K562 (cell line): ENCODE measurements around the gene ZSWIM6. TPM values are rescaled to one million over a fixed set of nuclear protein-coding genes. Genes with fewer than 3 reads are reported as not detected.

ENCODE experiments used
- ATAC-seq: fragments of 200-7000 bp; cut with Tn5 transposase; 3 replicates; pipeline ENCODE4 v1.9.1; 2020; ENCODE audit warnings: moderate library complexity
- BruUV-seq: library from RNA; stranded (reverse); fragments of 400-500 nt; replicated peaks from 2 replicates; lab custom pipeline; 2021; lab: Mats Ljungman, UMichigan
- CTCF ChIA-PET: fragments of 300-600 bp; formaldehyde crosslinking; extraction: SDS; loops from one replicate; lab custom pipeline; 2021; ENCODE audit warnings: low intra/inter-chr PET ratio; lab: Yijun Ruan, JAX
- POLR2A ChIA-PET: fragments of 300-600, 350-650 bp; sonication (Branson Sonifier 250); formaldehyde crosslinking; extraction: SDS; loops from one replicate; lab custom pipeline; 2021; ENCODE audit warnings: antibody characterized with exemption, inconsistent platforms; lab: Yijun Ruan, JAX
- DNase-seq, 4 experiments: peaks; one replicate each; pipeline versions ENCODE4 v3.0.0 to v3.0.0-alpha.2; 2011 to 2018; ENCODE audit warnings: low spot score in 3 of 4, mixed read lengths in 3 of 4; ENCODE audit errors: extremely low read depth in 1 of 4
- FAIRE-seq: peaks from 2 replicates; lab custom pipeline; 2011; peaks lifted over from hg19 to GRCh38; lab: Jason Lieb, UNC
- H2AFZ ChIP-seq: 2 replicates; pipeline ENCODE4 v1.6.0; 2011; ENCODE audit warnings: low read depth, low read length, control low read depth, inconsistent platforms
- H3K27ac ChIP-seq: fragments of 200-600 bp; 3 replicates; pipeline ENCODE4 v1.8.0; 2011; ENCODE audit warnings: low read depth, mild to moderate bottlenecking, control low read depth, inconsistent platforms, low read length, moderate library complexity, mixed read lengths; ENCODE audit errors: extremely low read depth
- H3K27me3 ChIP-seq, 2 experiments: fragments of 300-600 bp in 1 of 2; 2 replicates in 1 of 2; 3 replicates in 1 of 2; pipeline versions ENCODE4 v1.6.0 to v1.8.0; 2011; ENCODE audit warnings: inconsistent platforms in 2 of 2, low read length in 2 of 2, mild to moderate bottlenecking in 1 of 2, mixed read lengths in 1 of 2, moderate library complexity in 1 of 2; ENCODE audit not compliant: control insufficient read depth in 2 of 2, insufficient read depth in 2 of 2
- H3K36me3 ChIP-seq: fragments of 300-600 bp; 3 replicates; pipeline ENCODE4 v1.8.0; 2011; ENCODE audit warnings: mild to moderate bottlenecking, low read length, inconsistent platforms; ENCODE audit not compliant: control insufficient read depth, insufficient read depth
- H3K4me1 ChIP-seq, 2 experiments: fragments of 200-600 bp in 1 of 2; replicated peaks in 1 of 2; 2 replicates in 1 of 2; 3 replicates in 1 of 2; pipeline versions ENCODE4 v1.5.1 to v1.8.0; 2011; ENCODE audit warnings: inconsistent platforms in 2 of 2, low read length in 2 of 2, mild to moderate bottlenecking in 1 of 2, mixed read lengths in 1 of 2, moderate library complexity in 1 of 2; ENCODE audit not compliant: control insufficient read depth in 2 of 2, insufficient read depth in 2 of 2
- H3K4me2 ChIP-seq: 2 replicates; pipeline ENCODE4 v1.6.1; 2011; ENCODE audit warnings: low read length, control low read depth, inconsistent platforms, mixed read lengths; ENCODE audit not compliant: insufficient read depth
- H3K4me3 ChIP-seq: fragments of 200-600 bp; sonication (generic), shearing (Covaris generic); 2 replicates; pipeline ENCODE4 v1.5.1; 2016; ENCODE audit warnings: control low read depth, inconsistent platforms
- H3K79me2 ChIP-seq: fragments of 200-600 bp; 3 replicates; pipeline ENCODE4 v1.8.0; 2011; ENCODE audit warnings: low read length, inconsistent platforms; ENCODE audit not compliant: control insufficient read depth, insufficient read depth
- H3K9ac ChIP-seq, 2 experiments: 2 replicates each; pipeline versions ENCODE4 v1.6.0 to v1.6.1; 2011; ENCODE audit warnings: low read depth in 2 of 2, low read length in 2 of 2, control low read depth in 1 of 2, inconsistent platforms in 1 of 2, mild to moderate bottlenecking in 1 of 2, mixed read lengths in 1 of 2; ENCODE audit not compliant: insufficient read depth in 1 of 2
- H3K9me1 ChIP-seq: one replicate; pipeline ENCODE4 v1.6.0; 2011; ENCODE audit warnings: inconsistent platforms, mild to moderate bottlenecking, low read length, moderate library complexity; ENCODE audit not compliant: control insufficient read depth, insufficient read depth
- H3K9me3 ChIP-seq: replicated peaks from 2 replicates; pipeline ENCODE4 v1.5.1; 2011; ENCODE audit warnings: low read depth, low read length, inconsistent platforms; ENCODE audit not compliant: control insufficient read depth, insufficient read depth
- H4K20me1 ChIP-seq: replicated peaks from 2 replicates; pipeline ENCODE4 v1.6.1; 2011; ENCODE audit warnings: low read length, inconsistent platforms, mixed read lengths; ENCODE audit not compliant: control insufficient read depth, insufficient read depth
- ARNT ChIP-seq, 2 experiments: fragments of 450-650 bp; IDR thresholded peaks; 2 replicates each; pipeline ENCODE4 v1.6.1; 2016; ENCODE audit warnings: mild to moderate bottlenecking in 1 of 2
- ATF1 ChIP-seq, 2 experiments: fragments of 450-650 bp in 1 of 2; IDR thresholded peaks; 2 replicates each; pipeline ENCODE4 v1.6.1; 2016; ENCODE audit warnings: missing compliant biosample characterization in 1 of 2, missing genetic modification characterization in 1 of 2
- BDP1 ChIP-seq: IDR thresholded peaks from 3 replicates; pipeline ENCODE4 v1.6.1; 2011; ENCODE audit not compliant: insufficient read length, insufficient read depth
- BRF1 ChIP-seq: IDR thresholded peaks from 3 replicates; pipeline ENCODE4 v1.6.1; 2011; ENCODE audit warnings: borderline replicate concordance, mild to moderate bottlenecking; ENCODE audit not compliant: insufficient read length; ENCODE audit errors: extremely low read depth
- ELK3 ChIP-seq: fragments of 450-650 bp; formaldehyde crosslinking; IDR thresholded peaks from 2 replicates; pipeline ENCODE4 v1.4.0; 2020; ENCODE audit warnings: mild to moderate bottlenecking
- MCM3 ChIP-seq: fragments of 450-650 bp; IDR thresholded peaks from 2 replicates; pipeline ENCODE4 v1.6.1; 2016
- MEF2D ChIP-seq: conservative IDR thresholded peaks from 2 replicates; pipeline ENCODE4 v1.6.1; 2016; ENCODE audit warnings: low read depth, missing genetic modification characterization, missing compliant biosample characterization
- PHF20 ChIP-seq: fragments of 450-650 bp; IDR thresholded peaks from 2 replicates; pipeline ENCODE4 v1.6.1; 2018; ENCODE audit not compliant: partially characterized antibody
- RBM34 ChIP-seq: fragments of 200-400 bp; formaldehyde crosslinking; IDR thresholded peaks from 2 replicates; pipeline ENCODE4 v1.6.1; 2018; ENCODE audit warnings: low read length, borderline replicate concordance; ENCODE audit not compliant: insufficient read depth
- SIRT6 ChIP-seq: IDR thresholded peaks from one replicate; pipeline ENCODE4 v1.6.1; 2012; ENCODE audit warnings: low read depth, mild to moderate bottlenecking, control low read depth, inconsistent platforms, low read length, moderate library complexity
- STAG1 ChIP-seq: sonication (generic); formaldehyde crosslinking; IDR thresholded peaks from 2 replicates; pipeline ENCODE4 v1.5.0; 2020; ENCODE audit warnings: missing genetic modification reagents, borderline replicate concordance
- TEAD4 ChIP-seq, 2 experiments: sonication (generic) in 1 of 2; formaldehyde crosslinking in 1 of 2; IDR thresholded peaks; 2 replicates each; pipeline versions ENCODE4 v1.6.1 to v1.8.0; 2012 to 2022; ENCODE audit warnings: borderline replicate concordance in 1 of 2, inconsistent platforms in 1 of 2, low read length in 1 of 2, mild to moderate bottlenecking in 1 of 2, missing genetic modification reagents in 1 of 2
- ZNF12 ChIP-seq: sonication (generic); formaldehyde crosslinking; IDR thresholded peaks from 2 replicates; pipeline ENCODE4 v1.4.0; 2020; ENCODE audit warnings: mild to moderate bottlenecking, missing genetic modification reagents
- WGBS: fragments of 100-300 bp; shearing (Covaris generic); methylation state at CpG from one replicate; pipeline ENCODE4 v1.1.6; 2016; ENCODE audit warnings: low coverage, mixed read lengths; ENCODE audit not compliant: insufficient coverage; ENCODE audit errors: missing lambda C conversion rate; 5-methylcytosine and 5-hydroxymethylcytosine counted together
- in situ Hi-C: fragments of 300-500 bp; cut with MboI; formaldehyde crosslinking; loops from 4 replicates; pipeline ENCODE4 v1.15.0; 2018; ENCODE audit warnings: inconsistent platforms, mixed read lengths
- intact Hi-C: fragments of 100-400 bp; cut with micrococcal nuclease; formaldehyde crosslinking; loops from 2 replicates; pipeline ENCODE4 v1.14.2; 2022
- polyA plus RNA-seq, 8 experiments: library from polyadenylated mRNA; depleted of rRNA in 4 of 8; stranded (reverse) in 5 of 8; unstranded in 3 of 8; fragments of >200 nt; fragmentation: Nextera tagmentation in 2 of 8; fragmentation: Illumina TruSeq in 1 of 8; extraction: Ambion mirVana in 2 of 8; extraction: Trizol in 1 of 8; gene quantifications; 2 replicates each; pipeline versions ENCODE4 v1.2.1 to v1.2.3, GENCODE V29; 2011 to 2014; ENCODE audit warnings: inconsistent platforms in 1 of 8, missing spikeins in 1 of 8
- total RNA-seq, 7 experiments: library from RNA; depleted of rRNA in 6 of 7; stranded (reverse); fragments of >200 nt in 6 of 7; fragmentation: Illumina TruSeq in 2 of 7; extraction: Trizol in 2 of 7; gene quantifications; 2 replicates each; pipeline versions ENCODE4 v1.2.1 to v1.2.3, GENCODE V29; 2011 to 2021; ENCODE audit warnings: low replicate concordance in 1 of 7

The ZSWIM6 gene
- total and polyA plus RNA-seq, 9 of the 15 experiments (the other 6 are each of a cell fraction or from before 2014, with no cell fraction given): 0.81 to 3.2 (median 2.0) TPM

- BruUV-seq: no TSS peak
- Histone ChIP-seq H3K4me3 (no peak overlapping the region), H3K9ac (no peak overlapping the region), H3K4me2 (no peak overlapping the region), H2AFZ (no peak overlapping the region), H3K27ac (no peak overlapping the region), H3K36me3 (no peaks in the 10 kb centered on the region), H3K9me1 (no peaks in the 10 kb centered on the region), H3K9me3 (no peaks in the 10 kb centered on the region), H3K27me3 (peaks cover 0 to 2% of the 10 kb centered on the region in 2 experiments; a peak in 1 of 5 replicates), H4K20me1 (no peaks in the 10 kb centered on the region), H3K79me2 (no peaks in the 10 kb centered on the region), H3K4me1 (no peaks in the 10 kb centered on the region)
- intact Hi-C loops: no loop called here
- in situ Hi-C loops: no loop called here
- ChIA-PET CTCF (no interaction called here), POLR2A (interaction anchor here (0.7 kb wide), 1 partner anchor 712 kb away, joined by 3 read pairs; no protein-coding TSS in a partner anchor)
- FAIRE-seq (no peak), DNase-seq (no peak), ATAC-seq (no peak)
- TF ChIP-seq BDP1 (no peak), BRF1 (no peak), ZNF12 (no peak), PHF20 (no peak), ARNT (IDR thresholded peaks at IDR 0.05) (no peak), MCM3 (no peak)
- 65% methylated on average over 3 of the region's 3 CpGs for WGBS
These were observed 164.4 kb downstream of the ZSWIM6 start for GRCh38 chr5:61496446-61496845.

- H3K79me2 ChIP-seq: no peaks in the 10 kb centered on the region
- no peaks in the 10 kb centered on the region for H3K36me3 ChIP-seq
- H3K4me1 ChIP-seq: no peaks in the 10 kb centered on the region
- intact Hi-C loops: no loop called here
- no peak overlapping the region for H3K4me2 ChIP-seq
- no peak overlapping the region for H3K9ac ChIP-seq
- ChIA-PET POLR2A (interaction anchor here (0.7 kb wide), 1 partner anchor 712 kb away, joined by 3 read pairs; no protein-coding TSS in a partner anchor), CTCF (no interaction called here)
- H3K27me3 ChIP-seq: peaks cover 0 to 2% of the 10 kb centered on the region in 2 experiments; a peak in 1 of 5 replicates
- DNase-seq: no peak
- no TSS peak for BruUV-seq
- H3K9me1 ChIP-seq: no peaks in the 10 kb centered on the region
- H3K9me3 ChIP-seq: no peaks in the 10 kb centered on the region
- H4K20me1 ChIP-seq: no peaks in the 10 kb centered on the region
- ATAC-seq: no peak
- H3K27ac ChIP-seq: no peak overlapping the region
- FAIRE-seq: no peak
- TF ChIP-seq ATF1 (CRISPR knock-in tag; IDR thresholded peaks at IDR 0.05): no peak
- no peak for TF ChIP-seq ATF1 (tag; IDR thresholded peaks at IDR 0.05)
- no peak for TF ChIP-seq RBM34
- no peak for TF ChIP-seq SIRT6
- TF ChIP-seq ELK3 (CRISPR knock-in tag): no peak
- TF ChIP-seq TEAD4 (IDR thresholded peaks at IDR 0.05; ENCODE audit: low read length): no peak
- TF ChIP-seq TEAD4 (CRISPR knock-in tag; IDR thresholded peaks at IDR 0.05; ENCODE audit: borderline replicate concordance): no peak
- TF ChIP-seq MEF2D (tag): no peak
- TF ChIP-seq STAG1 (CRISPR knock-in tag): no peak
- in situ Hi-C loops: no loop called here
- 26% methylated on average over 4 of the region's 4 CpGs for WGBS
- no peak overlapping the region for H3K4me3 ChIP-seq
- no peak overlapping the region for H2AFZ ChIP-seq
These were observed 164.8 kb downstream of the ZSWIM6 start for GRCh38 chr5:61496860-61497259.
